ENCODE measurements around the gene HPGDS. TPM values are rescaled to one million over a fixed set of nuclear protein-coding genes. Genes with fewer than 3 reads are reported as not detected.
A peak's percentile ranks its signal among the peaks of the same experiment; 100 is the strongest.

HPGDS gene
- total and polyA plus RNA-seq, 2 of the 13 experiments (the other 11 are each of a cell fraction or from before 2014, with no cell fraction given): not detected

DNA sequence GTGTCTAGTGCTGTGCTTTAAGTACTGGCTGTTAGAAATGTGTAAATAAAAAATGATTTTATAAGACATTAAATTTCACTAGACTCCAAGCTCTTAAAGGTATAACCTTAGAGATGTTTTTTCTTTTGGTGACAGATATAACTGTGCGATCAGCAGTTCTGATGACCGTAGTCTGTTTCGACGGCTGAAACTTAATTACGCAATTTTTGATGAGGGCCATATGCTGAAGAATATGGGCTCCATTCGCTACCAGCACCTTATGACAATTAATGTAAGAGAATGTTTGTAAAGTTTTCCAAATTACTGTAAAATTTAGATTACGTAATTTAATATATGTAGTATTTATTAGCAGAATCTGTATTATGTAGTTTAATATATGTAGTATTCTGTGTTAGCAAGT, 66.4 kb downstream of the HPGDS start:
- H3K4me3 ChIP-seq (replicated peaks in 1 of 3; ENCODE audit: insufficient read depth in 1 of 3, low read depth in 2 of 3, low read length in 3 of 3): no peak overlapping the region
- H2AFZ ChIP-seq (ENCODE audit: low read length): no peak overlapping the region
- no peak for FAIRE-seq
- no peaks in the 10 kb centered on the region for H3K79me2 ChIP-seq (ENCODE audit: insufficient read depth, low read length)
- 97% methylated on average over 7 of the region's 7 CpGs for WGBS (ENCODE audit: low lambda C conversion rate)
- BruUV-seq (replicated peaks): no TSS peak
- no peak overlapping the region for H3K27ac ChIP-seq (ENCODE audit: extremely low read length, insufficient read depth, low read length)
- ChIA-PET POLR2A (no interaction called here), CTCF (ENCODE audit: low intra/inter-chr PET ratio, low total read pairs) (no interaction called here)
- peaks cover 5 to 52% of the 10 kb centered on the region in 2 experiments for H3K36me3 ChIP-seq (replicated peaks in 1 of 2; ENCODE audit: control insufficient read depth in 1 of 2, insufficient read depth in 2 of 2, low read length in 2 of 2)
- TF ChIP-seq CREM (IDR thresholded peaks at IDR 0.05) (no peak), CREM (CRISPR knock-in tag; IDR thresholded peaks at IDR 0.05) (no peak), MAFK (conservative IDR thresholded peaks at IDR 0.05 in 1 of 2, IDR thresholded peaks at IDR 0.05 in 1 of 2; ENCODE audit: low read length in 2 of 2) (peak in 1 of 2 experiments; percentile 32; a peak in 1 of 4 replicates), CEBPB (IDR thresholded peaks at IDR 0.05; ENCODE audit: borderline replicate concordance, low read depth, low read length) (peak; percentile 70)
- no peak for DNase-seq (ENCODE audit: low spot score)
- no peaks in the 10 kb centered on the region for H4K20me1 ChIP-seq (ENCODE audit: insufficient read depth, low read length)
- no peak overlapping the region for H3K4me2 ChIP-seq (ENCODE audit: low read depth, low read length)
- no peak for ATAC-seq
- H3K4me1 ChIP-seq (ENCODE audit: insufficient read depth, low read length): no peaks in the 10 kb centered on the region
- in situ Hi-C loops (cut with HindIII; ENCODE audit: extremely low pct_ligation_motif_present, low pct_unique_long_range_greater_than_20kb): no loop called here
- intact Hi-C loops (cut with micrococcal nuclease; ENCODE audit: unreplicated experiment): no loop called here
- no peaks in the 10 kb centered on the region for H3K27me3 ChIP-seq (ENCODE audit: control insufficient read depth in 1 of 2, insufficient read depth in 2 of 2, low read length in 2 of 2)
- H3K9ac ChIP-seq (ENCODE audit: insufficient read depth, low read depth, low read length): no peak overlapping the region
- no peaks in the 10 kb centered on the region for H3K9me3 ChIP-seq (ENCODE audit: low read length)

DNA sequence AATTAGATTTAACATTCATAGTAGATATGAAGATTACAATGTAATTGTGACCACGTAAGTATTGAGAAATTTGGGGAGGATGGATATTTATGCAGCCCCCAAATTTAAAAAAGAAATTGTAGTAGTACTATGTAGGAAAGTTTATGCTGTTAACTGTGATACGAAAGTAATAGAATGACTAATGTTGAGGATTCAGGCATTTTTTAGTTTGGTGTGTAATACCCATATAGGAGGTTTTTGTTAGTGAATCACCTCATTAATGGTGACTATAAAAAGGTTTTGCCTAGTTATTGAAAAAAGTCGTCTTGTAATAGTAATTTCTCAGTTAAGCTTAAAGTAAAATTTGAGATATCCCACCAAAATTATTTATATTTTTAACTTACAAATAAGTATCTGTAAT, 67.7 kb downstream of the HPGDS start:
- Histone ChIP-seq H2AFZ (ENCODE audit: low read length) (no peak overlapping the region), H3K27ac (ENCODE audit: extremely low read length, insufficient read depth, low read length) (no peak overlapping the region), H3K36me3 (replicated peaks in 1 of 2; ENCODE audit: control insufficient read depth in 1 of 2, insufficient read depth in 2 of 2, low read length in 2 of 2) (peaks cover 4 to 48% of the 10 kb centered on the region in 2 experiments), H3K79me2 (ENCODE audit: insufficient read depth, low read length) (no peaks in the 10 kb centered on the region), H3K9ac (ENCODE audit: insufficient read depth, low read depth, low read length) (no peak overlapping the region), H3K4me3 (replicated peaks in 1 of 3; ENCODE audit: insufficient read depth in 1 of 3, low read depth in 2 of 3, low read length in 3 of 3) (no peak overlapping the region), H3K27me3 (ENCODE audit: control insufficient read depth in 1 of 2, insufficient read depth in 2 of 2, low read length in 2 of 2) (no peaks in the 10 kb centered on the region), H3K4me1 (ENCODE audit: insufficient read depth, low read length) (no peaks in the 10 kb centered on the region), H3K9me3 (ENCODE audit: low read length) (no peaks in the 10 kb centered on the region), H3K4me2 (ENCODE audit: low read depth, low read length) (no peak overlapping the region), H4K20me1 (ENCODE audit: insufficient read depth, low read length) (no peaks in the 10 kb centered on the region)
- in situ Hi-C loops (cut with HindIII; ENCODE audit: extremely low pct_ligation_motif_present, low pct_unique_long_range_greater_than_20kb): loop anchor here (25.0 kb wide), 1 partner anchor 488 kb away; no protein-coding TSS in a partner anchor
- no peak for FAIRE-seq
- ChIA-PET POLR2A (no interaction called here), CTCF (ENCODE audit: low intra/inter-chr PET ratio, low total read pairs) (no interaction called here)
- ATAC-seq: no peak
- WGBS (ENCODE audit: low lambda C conversion rate): 94% methylated on average over 3 of the region's 3 CpGs
- no peak for DNase-seq (ENCODE audit: low spot score)
- intact Hi-C loops (cut with micrococcal nuclease; ENCODE audit: unreplicated experiment): no loop called here
- no TSS peak for BruUV-seq (replicated peaks)
- TF ChIP-seq NFKB2 (CRISPR knock-in tag; IDR thresholded peaks at IDR 0.05; ENCODE audit: borderline replicate concordance) (no peak), KLF15 (CRISPR knock-in tag; IDR thresholded peaks at IDR 0.05; ENCODE audit: borderline replicate concordance) (no peak), MED1 (CRISPR knock-in tag; IDR thresholded peaks at IDR 0.05) (no peak), NONO (IDR thresholded peaks at IDR 0.05) (no peak), NONO (CRISPR knock-in tag; conservative IDR thresholded peaks at IDR 0.05) (no peak), CCAR2 (optimal IDR thresholded peaks at IDR 0.05; ENCODE audit: low read depth, low read length) (no peak), ZNF33A (CRISPR knock-in tag; IDR thresholded peaks at IDR 0.05; ENCODE audit: borderline replicate concordance) (no peak), SMC3 (IDR thresholded peaks at IDR 0.05; ENCODE audit: low read length) (no peak), EP300 (IDR thresholded peaks at IDR 0.05; ENCODE audit: low read depth in 2 of 2, low read length in 2 of 2) (no peak), EP300 (CRISPR knock-in tag; IDR thresholded peaks at IDR 0.05; ENCODE audit: borderline replicate concordance) (no peak), MEF2D (CRISPR knock-in tag; IDR thresholded peaks at IDR 0.05) (no peak), ZMAT3 (CRISPR knock-in tag; conservative IDR thresholded peaks at IDR 0.05) (no peak), ZBTB21 (CRISPR knock-in tag; IDR thresholded peaks at IDR 0.05) (no peak), THAP11 (CRISPR knock-in tag; IDR thresholded peaks at IDR 0.05) (no peak), ERF (CRISPR knock-in tag; IDR thresholded peaks at IDR 0.05) (no peak), PHF21A (CRISPR knock-in tag; IDR thresholded peaks at IDR 0.05) (no peak)
- TF ChIP-seq, protein P1, sequence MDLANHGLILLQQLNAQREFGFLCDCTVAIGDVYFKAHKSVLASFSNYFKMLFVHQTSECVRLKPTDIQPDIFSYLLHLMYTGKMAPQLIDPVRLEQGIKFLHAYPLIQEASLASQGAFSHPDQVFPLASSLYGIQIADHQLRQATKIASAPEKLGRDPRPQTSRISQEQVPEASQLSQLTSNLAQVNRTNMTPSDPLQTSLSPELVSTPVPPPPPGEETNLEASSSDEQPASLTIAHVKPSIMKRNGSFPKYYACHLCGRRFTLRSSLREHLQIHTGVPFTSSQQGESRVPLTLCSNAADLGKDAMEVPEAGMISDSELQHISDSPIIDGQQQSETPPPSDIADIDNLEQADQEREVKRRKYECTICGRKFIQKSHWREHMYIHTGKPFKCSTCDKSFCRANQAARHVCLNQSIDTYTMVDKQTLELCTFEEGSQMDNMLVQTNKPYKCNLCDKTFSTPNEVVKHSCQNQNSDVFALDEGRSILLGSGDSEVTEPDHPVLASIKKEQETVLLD (CRISPR knock-in tag; IDR thresholded peaks at IDR 0.05; ENCODE audit: low read depth): no peak

Data from HepG2 (cell line).